ENCODE results near the gene PLAU.
"Not testable (repeated sequence)": the region's sequence is repeated elsewhere in the genome, so short reads cannot be mapped to it uniquely, and the experiment has no call there.

The PLAU gene

DNA sequence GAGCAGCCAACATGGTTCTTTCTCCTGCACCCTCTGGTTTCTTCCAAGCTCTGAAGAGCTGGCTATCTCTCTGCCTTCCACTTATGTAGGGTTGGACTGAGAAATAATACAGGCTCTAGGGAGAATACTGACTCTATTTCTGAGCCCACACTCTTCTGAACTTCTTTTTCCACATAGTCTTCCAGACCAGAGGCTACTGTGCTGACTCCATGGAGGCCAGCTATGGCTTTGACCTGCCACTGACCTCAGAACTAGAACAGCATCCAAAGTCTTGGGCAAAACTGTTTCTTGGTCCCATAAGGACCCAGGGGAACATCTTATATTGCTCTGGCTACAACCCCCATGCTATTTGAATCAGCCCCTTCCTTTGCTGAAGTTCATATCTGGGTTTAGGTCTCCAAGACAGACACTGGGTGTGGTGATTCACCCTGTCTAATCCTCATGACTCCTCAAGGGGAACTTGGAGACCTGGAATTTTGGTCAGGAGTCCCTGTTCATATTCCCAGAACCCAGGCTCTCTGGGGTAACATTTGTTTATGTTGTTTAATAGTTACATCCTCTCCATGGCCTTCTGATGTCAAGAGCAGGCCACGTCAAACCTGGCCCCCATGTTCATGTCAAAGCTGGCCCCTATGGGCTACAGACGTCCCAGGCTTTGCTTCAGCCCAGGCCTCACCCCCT lies 12.1 kb upstream of the PLAU start:
- DNase-seq (ENCODE audit: low spot score): no peak

DNA sequence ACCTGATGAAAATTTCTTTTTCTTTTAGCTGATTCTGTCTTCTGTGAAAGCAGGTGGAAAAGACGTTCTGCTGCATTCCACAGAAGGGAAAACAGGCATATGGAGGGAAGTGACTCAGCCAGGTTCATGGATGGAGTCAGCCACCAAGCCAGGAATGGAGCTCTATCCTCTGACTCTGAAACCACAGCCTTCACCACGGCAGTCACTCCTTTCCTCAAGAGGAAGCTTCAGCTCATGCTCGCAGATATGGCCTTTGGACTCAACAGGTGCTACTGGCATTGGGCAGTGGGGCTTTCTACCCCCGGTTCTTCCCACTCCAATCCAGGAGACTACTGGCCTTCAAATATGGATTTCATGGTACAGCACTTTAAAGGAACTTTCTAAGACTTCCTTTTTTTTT lies 11.5 kb upstream of the PLAU start:
- DNase-seq (ENCODE audit: low spot score): no peak

DNA sequence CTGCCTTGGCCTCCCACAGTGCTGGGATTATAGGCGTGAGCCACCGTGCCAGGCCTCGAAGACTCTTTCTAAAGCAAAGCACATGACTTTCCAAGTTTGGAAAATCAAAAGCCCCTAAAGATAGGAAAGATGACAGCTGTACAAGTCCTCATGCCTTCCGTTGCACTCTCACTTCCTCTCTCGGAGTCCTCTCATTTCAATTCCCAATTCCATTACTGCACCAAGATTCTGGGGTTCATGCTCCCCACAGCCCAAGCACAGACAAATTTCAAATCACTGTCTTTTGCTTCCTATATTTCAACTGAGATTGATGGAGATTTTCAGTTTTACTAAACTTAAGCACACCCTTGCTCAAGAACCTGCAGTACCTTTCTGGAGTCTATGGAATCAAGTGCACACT lies 10.9 kb upstream of the PLAU start:
- peak; percentile 53 for DNase-seq (ENCODE audit: low spot score)

- no peak for DNase-seq (ENCODE audit: low spot score)
These were observed 9.7 kb upstream of the PLAU start for GRCh38 chr10:73901261-73901660.

DNA sequence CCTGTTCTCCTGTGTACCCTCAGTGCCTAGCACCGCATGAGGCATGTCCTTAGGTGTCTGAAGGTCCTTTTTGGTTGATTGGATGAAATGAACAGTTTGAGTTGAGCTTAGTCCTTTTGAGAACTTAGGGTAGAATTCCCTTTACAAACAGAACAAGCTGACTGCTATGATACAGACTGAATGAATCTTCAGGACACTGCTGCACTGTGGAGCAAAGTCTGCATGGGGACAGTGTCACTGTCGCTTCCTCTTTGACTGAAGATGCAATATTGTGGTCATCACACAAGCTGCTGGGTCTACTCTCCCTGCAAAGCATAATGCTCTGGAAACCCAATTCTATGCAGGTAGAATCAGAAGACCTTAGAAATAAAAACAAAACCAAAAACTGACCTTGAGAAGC lies 8.6 kb upstream of the PLAU start:
- DNase-seq (ENCODE audit: low spot score): no peak

GRCh38 chr10:73905256-73906020 lies 5.5 kb upstream of the PLAU start:
- DNase-seq (ENCODE audit: low spot score): no peak

DNA sequence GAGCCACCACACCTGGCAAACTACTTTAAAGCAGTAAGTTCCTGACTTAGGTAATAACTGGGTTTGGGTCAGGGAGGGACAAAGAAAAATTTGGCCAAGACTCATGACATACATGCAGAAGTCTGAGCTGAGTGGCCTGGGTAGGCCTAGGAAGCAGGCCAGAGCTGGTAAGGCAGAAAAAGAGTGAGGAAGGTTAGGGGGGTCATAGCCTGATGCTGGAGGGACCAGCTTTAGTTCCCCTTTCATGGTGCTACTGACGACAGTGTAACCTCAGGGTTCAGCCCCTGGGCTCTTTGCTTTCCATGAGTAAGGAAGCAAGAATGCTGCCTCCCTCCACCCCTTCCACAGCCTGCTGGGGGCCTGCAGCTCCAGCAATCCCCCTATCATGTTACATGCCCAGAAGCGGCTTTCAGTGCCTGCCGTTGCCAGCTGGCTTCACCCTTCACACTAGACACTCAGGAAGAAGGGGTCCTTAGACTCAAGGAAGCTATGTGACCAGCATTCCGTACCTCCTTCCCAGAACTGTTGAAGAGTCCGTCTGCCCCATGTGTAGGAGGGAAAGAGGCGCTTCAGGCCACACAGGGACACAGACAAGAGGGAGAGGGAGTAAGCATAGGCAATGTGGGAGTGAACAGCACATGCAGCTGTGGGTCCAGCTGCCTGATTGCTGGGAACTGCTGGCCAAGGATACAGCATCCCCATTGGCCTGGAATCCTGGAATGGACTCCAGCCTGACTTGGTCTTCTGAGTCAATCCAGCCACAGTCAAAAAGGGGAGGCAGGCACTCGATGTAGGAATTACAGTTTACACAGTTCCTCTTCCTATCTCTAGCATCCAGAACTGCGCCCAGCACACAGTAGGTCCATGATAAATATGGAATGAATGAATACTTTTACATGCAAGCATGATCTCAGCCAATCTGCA lies 4.1 kb upstream of the PLAU start:
- no peak for DNase-seq (ENCODE audit: low spot score)

DNA sequence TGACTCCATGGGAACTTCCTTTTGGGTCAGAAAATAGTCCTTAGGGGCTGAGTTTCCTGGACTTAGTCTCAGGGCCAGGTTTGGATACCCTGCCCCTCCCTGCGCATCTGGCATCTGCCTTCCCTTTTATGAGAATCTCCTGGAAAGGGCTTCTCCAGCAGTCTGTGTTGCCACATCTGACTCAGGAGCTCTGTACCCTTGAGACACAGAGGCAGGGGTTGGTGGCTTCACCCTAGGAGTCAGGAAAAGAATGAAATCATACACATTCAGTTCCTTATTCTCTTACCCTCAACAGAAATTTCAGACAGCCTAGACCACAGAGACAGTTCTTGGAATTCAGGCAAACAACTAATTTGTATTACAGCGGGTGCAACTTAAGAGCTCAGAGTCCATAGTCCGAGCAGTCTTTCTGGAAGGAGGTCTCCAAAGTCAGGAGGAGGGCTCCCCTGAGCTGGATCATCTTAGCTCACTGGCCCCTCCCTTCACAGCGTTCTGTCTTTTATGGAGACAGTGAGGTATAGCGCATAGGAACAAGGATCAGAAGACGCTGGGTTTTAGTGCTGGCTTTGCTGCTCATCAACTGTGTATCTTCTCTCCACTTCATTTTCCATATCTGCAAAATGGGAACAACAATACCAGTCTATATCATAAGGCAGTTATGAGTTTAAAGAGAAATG lies 3.0 kb upstream of the PLAU start:
- peak; percentile 42 for DNase-seq (ENCODE audit: low spot score)

GRCh38 chr10:73908853-73909539 lies 1.9 kb upstream of the PLAU start:
- peak; percentile 39 for DNase-seq (ENCODE audit: low spot score)

- DNase-seq (ENCODE audit: low spot score): no peak
These were observed 1.3 kb upstream of the PLAU start for GRCh38 chr10:73909540-73910115.

- DNase-seq (ENCODE audit: low spot score): no peak
These were observed 550 bp upstream of the PLAU start for GRCh38 chr10:73910401-73910763.

GRCh38 chr10:73911553-73912004 lies 647 bp downstream of the PLAU start:
- no peak for DNase-seq (ENCODE audit: low spot score)

DNA sequence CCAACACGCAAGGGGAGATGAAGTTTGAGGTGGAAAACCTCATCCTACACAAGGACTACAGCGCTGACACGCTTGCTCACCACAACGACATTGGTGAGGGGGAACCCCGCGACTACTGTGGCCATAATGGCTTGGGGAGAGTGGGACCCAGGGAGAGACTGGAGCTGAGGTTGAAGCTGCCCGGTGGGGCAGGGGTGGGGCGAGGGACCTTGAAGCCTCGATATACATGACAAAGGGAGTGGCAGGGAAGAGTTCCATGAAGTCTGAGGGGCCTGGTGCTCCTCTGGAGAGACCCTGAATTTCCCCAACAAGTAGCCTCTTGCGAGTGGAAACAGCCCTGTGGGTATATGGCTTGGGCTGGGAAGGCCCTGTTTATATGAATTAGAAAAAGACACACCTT lies 3.1 kb downstream of the PLAU start:
- DNase-seq (ENCODE audit: low spot score): no peak

- no peak for DNase-seq (ENCODE audit: low spot score)
These were observed 4.4 kb downstream of the PLAU start for GRCh38 chr10:73915206-73915851.

DNA sequence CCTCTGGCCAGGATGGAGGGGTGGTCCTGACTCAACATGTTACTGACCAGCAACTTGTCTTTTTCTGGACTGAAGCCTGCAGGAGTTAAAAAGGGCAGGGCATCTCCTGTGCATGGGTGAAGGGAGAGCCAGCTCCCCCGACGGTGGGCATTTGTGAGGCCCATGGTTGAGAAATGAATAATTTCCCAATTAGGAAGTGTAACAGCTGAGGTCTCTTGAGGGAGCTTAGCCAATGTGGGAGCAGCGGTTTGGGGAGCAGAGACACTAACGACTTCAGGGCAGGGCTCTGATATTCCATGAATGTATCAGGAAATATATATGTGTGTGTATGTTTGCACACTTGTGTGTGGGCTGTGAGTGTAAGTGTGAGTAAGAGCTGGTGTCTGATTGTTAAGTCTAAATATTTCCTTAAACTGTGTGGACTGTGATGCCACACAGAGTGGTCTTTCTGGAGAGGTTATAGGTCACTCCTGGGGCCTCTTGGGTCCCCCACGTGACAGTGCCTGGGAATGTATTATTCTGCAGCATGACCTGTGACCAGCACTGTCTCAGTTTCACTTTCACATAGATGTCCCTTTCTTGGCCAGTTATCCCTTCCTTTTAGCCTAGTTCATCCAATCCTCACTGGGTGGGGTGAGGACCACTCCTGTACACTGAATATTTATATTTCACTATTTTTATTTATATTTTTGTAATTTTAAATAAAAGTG lies 6.0 kb downstream of the PLAU start:
- DNase-seq (ENCODE audit: low spot score): no peak

- no peak for DNase-seq (ENCODE audit: low spot score)
These were observed 6.8 kb downstream of the PLAU start for GRCh38 chr10:73917566-73918305.

DNA sequence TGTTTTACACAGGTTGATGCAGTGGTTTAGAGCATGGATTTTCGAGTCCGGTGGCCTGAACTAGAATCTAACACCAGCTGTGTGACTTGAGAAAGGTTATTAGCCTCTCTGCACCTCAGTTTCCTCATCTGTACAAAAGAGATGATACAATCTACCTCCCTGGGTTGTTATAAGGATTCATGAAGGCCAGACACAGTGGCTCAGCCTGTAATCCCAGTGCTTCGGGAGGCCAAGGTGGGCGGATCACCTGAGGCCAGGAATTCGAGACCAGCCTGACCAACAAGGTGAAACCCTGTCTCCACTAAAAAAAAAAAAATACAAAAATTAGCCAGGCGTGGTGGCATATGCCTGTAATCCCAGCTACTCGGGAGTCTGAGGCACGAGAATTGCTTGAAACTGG lies 8.5 kb downstream of the PLAU start:
- not testable (repeated sequence) for DNase-seq (ENCODE audit: low spot score)

DNA sequence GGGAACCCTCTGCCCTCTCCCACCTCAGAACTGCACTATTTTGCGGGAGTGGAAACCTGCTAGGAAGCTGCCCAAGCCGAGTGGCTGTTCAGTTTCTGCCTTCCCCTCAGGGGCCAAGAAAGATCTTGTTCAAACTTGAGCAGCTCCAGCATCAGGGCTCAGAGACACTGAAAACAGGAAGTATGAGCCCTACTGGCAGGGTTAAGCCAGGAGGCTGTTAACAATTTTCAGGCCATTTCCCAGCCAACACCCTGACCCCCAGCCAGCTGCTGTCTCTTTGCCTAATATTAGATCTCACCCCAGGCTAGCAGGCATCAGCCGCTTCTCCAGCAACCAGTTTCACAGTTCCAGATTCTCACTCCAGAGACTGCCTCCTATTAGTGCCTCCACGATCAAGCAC lies 9.2 kb downstream of the PLAU start:
- DNase-seq (ENCODE audit: low spot score): peak; percentile 52
